Right atrium auricular region (tissue), 2 donors: ENCODE measurements around the gene GSTM2. TPM values are rescaled to one million over a fixed set of nuclear protein-coding genes. Genes with fewer than 3 reads are reported as not detected.

ENCODE experiments used
- DNase-seq: peaks from one replicate; pipeline ENCODE4 v3.0.0-alpha.2; 2019; ENCODE audit warnings: low spot score
- H3K27ac ChIP-seq, 2 donors: fragments of 200-600 bp; sonication (generic); 1 replicate in 1 of 2; 2 replicates in 1 of 2; pipeline ENCODE4 v1.5.1; 2016 to 2019
- H3K27me3 ChIP-seq, 2 donors: fragments of 200-600 bp; sonication (generic); one replicate each; pipeline versions ENCODE4 v1.5.1 to v1.6.0; 2017 to 2019
- H3K36me3 ChIP-seq: fragments of 200-600 bp; sonication (generic); one replicate; pipeline ENCODE4 v1.5.1; 2016
- H3K4me1 ChIP-seq, 2 donors: fragments of 200-600 bp; sonication (generic); one replicate each; pipeline versions ENCODE4 v1.5.1 to v1.6.0; 2017 to 2019
- H3K4me3 ChIP-seq, 2 donors: fragments of 200-600 bp; sonication (generic); 1 replicate in 1 of 2; 2 replicates in 1 of 2; pipeline ENCODE4 v1.5.1; 2017 to 2019; ENCODE audit warnings: mild to moderate bottlenecking in 1 of 2, moderate library complexity in 1 of 2
- H3K9me3 ChIP-seq, 2 donors: fragments of 200-600 bp; sonication (generic); one replicate each; pipeline ENCODE4 v1.5.1; 2019
- total RNA-seq, 2 donors: library from RNA; depleted of rRNA; stranded (reverse); fragments of >200 nt; gene quantifications; one replicate each; pipeline ENCODE4 v1.1.0, GENCODE V29; 2016
- TF ChIP-seq, protein P1 (sequence below), 2 donors: fragments of 200-600 bp; sonication (generic); IDR thresholded peaks; one replicate each; pipeline ENCODE4 v1.5.1; 2019; ENCODE audit warnings: antibody characterized with exemption in 2 of 2

GSTM2 gene
- total RNA-seq, 2 donors from 2014 or later: 31.7 to 53.8 TPM

DNA sequence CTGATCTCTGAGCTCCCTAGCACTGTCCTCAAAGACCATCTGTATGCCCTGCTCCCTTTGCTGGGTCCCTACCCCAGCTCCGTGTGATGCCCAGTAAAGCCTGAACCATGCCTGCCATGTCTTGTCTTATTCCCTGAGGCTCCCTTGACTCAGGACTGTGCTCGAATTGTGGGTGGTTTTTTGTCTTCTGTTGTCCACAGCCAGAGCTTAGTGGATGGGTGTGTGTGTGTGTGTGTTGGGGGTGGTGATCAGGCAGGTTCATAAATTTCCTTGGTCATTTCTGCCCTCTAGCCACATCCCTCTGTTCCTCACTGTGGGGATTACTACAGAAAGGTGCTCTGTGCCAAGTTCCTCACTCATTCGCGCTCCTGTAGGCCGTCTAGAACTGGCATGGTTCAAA lies 49.9 kb downstream of the GSTM2 start:
- H3K27ac ChIP-seq: no peak overlapping the region
- H3K9me3 ChIP-seq: no peaks in the 10 kb centered on the region
- TF ChIP-seq, protein P1, sequence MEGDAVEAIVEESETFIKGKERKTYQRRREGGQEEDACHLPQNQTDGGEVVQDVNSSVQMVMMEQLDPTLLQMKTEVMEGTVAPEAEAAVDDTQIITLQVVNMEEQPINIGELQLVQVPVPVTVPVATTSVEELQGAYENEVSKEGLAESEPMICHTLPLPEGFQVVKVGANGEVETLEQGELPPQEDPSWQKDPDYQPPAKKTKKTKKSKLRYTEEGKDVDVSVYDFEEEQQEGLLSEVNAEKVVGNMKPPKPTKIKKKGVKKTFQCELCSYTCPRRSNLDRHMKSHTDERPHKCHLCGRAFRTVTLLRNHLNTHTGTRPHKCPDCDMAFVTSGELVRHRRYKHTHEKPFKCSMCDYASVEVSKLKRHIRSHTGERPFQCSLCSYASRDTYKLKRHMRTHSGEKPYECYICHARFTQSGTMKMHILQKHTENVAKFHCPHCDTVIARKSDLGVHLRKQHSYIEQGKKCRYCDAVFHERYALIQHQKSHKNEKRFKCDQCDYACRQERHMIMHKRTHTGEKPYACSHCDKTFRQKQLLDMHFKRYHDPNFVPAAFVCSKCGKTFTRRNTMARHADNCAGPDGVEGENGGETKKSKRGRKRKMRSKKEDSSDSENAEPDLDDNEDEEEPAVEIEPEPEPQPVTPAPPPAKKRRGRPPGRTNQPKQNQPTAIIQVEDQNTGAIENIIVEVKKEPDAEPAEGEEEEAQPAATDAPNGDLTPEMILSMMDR (IDR thresholded peaks at IDR 0.05): no peak
- no peaks in the 10 kb centered on the region for H3K27me3 ChIP-seq
- no peaks in the 10 kb centered on the region for H3K36me3 ChIP-seq
- DNase-seq: no peak
- no peak overlapping the region for H3K4me3 ChIP-seq
- H3K4me1 ChIP-seq: no peaks in the 10 kb centered on the region

DNA sequence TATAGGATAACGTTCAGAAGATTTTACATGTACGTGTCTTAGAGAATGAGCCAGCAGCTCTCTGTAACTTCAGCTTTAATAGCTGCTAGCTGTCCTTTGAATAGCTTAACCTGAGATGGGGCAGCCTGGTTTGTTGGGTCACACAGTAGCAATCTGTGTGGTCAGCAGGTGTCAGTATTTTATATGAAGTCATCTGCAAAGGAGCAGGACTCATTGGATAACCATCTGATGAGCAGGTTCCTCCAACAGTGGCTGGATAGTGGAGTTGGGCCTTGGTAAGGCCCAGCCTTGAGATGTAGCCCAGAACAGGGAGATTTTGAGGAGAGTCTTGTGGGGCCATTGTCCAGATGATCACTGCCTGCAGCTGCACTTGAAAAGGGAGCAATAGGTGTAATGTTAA lies 50.6 kb downstream of the GSTM2 start:
- Histone ChIP-seq H3K36me3 (no peaks in the 10 kb centered on the region), H3K27ac (no peak overlapping the region), H3K4me1 (no peaks in the 10 kb centered on the region), H3K9me3 (no peaks in the 10 kb centered on the region), H3K27me3 (no peaks in the 10 kb centered on the region), H3K4me3 (no peak overlapping the region)
- TF ChIP-seq, protein P1 (IDR thresholded peaks at IDR 0.05): peak in 1 of 2 donors; percentile 30
- DNase-seq: no peak

DNA sequence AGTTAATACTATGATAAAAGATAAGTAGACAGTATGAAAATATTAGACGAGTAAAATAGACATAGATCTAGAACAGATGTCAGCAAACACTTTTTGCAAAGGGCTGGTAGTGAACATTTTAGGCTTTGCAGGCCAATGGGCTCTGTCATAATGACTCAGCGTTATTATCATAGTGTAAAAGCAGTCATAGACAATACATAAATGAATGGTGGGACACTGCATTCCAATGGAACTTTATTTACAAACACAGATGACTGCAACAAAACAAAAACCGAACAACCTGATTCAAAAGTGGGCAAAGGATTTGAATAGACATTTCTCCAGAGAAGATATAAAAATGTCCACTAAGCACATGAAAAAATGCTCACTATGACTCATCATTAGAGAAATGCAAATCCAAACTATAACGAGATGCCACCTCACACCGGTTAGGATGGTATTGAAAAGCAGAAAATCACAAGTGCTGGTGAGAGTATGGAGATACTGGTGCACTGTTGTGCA lies 51.5 kb downstream of the GSTM2 start:
- DNase-seq: no peak
- no peaks in the 10 kb centered on the region for H3K36me3 ChIP-seq
- no peaks in the 10 kb centered on the region for H3K27me3 ChIP-seq
- TF ChIP-seq, protein P1 (IDR thresholded peaks at IDR 0.05): no peak
- H3K4me3 ChIP-seq: no peak overlapping the region
- H3K9me3 ChIP-seq: no peaks in the 10 kb centered on the region
- no peaks in the 10 kb centered on the region for H3K4me1 ChIP-seq
- no peak overlapping the region for H3K27ac ChIP-seq

DNA sequence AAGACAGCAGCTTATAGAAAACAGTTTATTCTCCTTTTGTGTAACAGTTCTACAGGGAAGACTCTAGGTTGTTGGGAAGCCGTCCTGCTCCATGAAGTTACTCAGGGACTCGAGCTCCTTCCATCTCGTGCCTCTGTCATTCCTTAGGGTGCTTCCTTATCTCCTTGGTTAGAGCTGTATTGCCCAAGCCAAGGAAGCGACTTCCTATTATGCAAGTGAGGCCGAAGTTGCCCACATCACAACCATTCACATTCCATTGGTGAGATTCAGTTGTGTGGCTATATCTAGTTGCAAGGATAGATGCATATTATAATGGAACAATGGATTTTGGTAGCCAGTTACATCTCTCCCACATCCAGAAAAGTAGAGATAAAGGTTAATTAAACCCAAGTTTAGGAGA lies 53.2 kb downstream of the GSTM2 start:
- Histone ChIP-seq H3K36me3 (no peaks in the 10 kb centered on the region), H3K4me1 (no peaks in the 10 kb centered on the region), H3K27me3 (no peaks in the 10 kb centered on the region), H3K4me3 (no peak overlapping the region), H3K9me3 (no peaks in the 10 kb centered on the region), H3K27ac (no peak overlapping the region)
- TF ChIP-seq, protein P1 (IDR thresholded peaks at IDR 0.05): no peak
- DNase-seq: no peak

DNA sequence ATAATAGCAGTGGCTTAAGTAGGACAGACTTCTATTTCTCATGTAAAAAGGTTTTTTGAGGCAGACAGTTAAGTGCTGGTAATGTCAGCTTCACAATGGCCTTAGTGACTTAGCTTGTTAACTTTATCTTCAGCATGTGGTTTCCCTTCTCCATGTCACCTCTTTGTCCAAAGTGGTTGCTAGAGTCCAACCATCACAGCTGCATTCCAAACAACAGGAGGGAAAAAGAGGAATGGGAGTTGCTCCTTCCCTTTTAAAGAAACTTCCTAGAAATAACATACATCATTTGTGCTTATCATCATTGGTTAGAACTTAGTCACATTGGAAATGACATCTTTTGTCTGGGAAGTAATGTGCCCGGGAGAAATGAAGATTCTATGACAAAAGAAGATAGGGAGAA lies 54.1 kb downstream of the GSTM2 start:
- H3K27ac ChIP-seq: no peak overlapping the region
- TF ChIP-seq, protein P1 (IDR thresholded peaks at IDR 0.05): no peak
- H3K4me1 ChIP-seq: no peaks in the 10 kb centered on the region
- H3K4me3 ChIP-seq: no peak overlapping the region
- H3K9me3 ChIP-seq: no peaks in the 10 kb centered on the region
- no peaks in the 10 kb centered on the region for H3K36me3 ChIP-seq
- no peaks in the 10 kb centered on the region for H3K27me3 ChIP-seq
- no peak for DNase-seq
